ENCODE data around the gene VAPA. TPM values are rescaled to one million over a fixed set of nuclear protein-coding genes. Genes with fewer than 3 reads are reported as not detected.

VAPA gene
- total and polyA plus RNA-seq, 9 of the 15 experiments (the other 6 are each of a cell fraction or from before 2014, with no cell fraction given): 219 to 902 (median 526) TPM

DNA sequence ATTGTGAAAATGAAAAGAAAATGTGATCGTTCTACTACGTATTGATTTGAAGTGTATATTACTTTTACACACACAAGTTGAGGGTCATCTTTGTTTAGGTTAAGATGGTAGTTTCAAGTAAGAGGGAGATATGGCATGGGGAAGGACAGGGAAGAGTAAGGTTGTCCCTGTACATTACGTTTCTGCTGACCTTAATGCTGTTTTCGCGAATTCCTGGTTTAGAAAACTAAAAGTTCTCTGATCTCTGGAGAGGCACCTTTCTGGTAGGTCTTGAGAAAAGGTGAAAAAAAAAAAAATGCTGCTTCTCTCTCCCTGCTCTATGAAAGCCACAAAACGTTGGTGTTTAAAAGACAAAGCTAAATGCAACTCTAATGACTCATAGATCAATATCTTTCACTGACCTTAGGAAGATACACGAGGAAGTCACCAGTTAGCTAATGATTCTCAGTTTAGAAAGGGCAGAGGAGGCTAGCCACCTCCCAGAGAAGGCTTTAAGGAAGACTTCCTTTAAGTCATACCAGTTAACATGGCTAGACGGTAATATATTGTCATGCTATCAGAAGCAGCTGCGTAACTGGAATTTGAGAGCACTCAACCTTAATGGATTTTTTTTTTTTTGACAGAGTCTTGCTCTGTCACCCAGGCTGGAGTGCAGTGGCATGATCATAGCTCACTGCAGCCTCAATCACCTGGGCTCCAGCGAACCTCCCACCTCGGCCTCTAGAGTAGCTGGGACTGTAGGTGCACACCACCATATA is 14.8 kb upstream of the VAPA start (continued):
- TF ChIP-seq VEZF1 (CRISPR knock-in tag; IDR thresholded peaks at IDR 0.05) (peak; percentile 64), MITF (IDR thresholded peaks at IDR 0.05) (peak; percentile 68), ZNF263 (CRISPR knock-in tag; IDR thresholded peaks at IDR 0.05; ENCODE audit: borderline replicate concordance) (no peak), TEAD1 (CRISPR knock-in tag; IDR thresholded peaks at IDR 0.05) (peak; percentile 66 to 78; a peak in 3 of 4 replicates), ATF6 (CRISPR knock-in tag; IDR thresholded peaks at IDR 0.05) (0 out of 2 replicates have a peak, but pooled peaks have one; percentile 16), ZBTB12 (CRISPR knock-in tag; IDR thresholded peaks at IDR 0.05) (no peak), SIRT6 (IDR thresholded peaks at IDR 0.05; ENCODE audit: low read depth, low read length) (no peak), YY1 (IDR thresholded peaks at IDR 0.05; ENCODE audit: borderline replicate concordance in 1 of 3, control insufficient read depth in 1 of 3, extremely low read depth in 1 of 3, insufficient read depth in 3 of 3, insufficient read length in 1 of 3, insufficient replicate concordance in 2 of 3, low read depth in 1 of 3, low read length in 2 of 3) (no peak), TEAD4 (IDR thresholded peaks at IDR 0.05; ENCODE audit: low read length) (peak; percentile 75), TEAD4 (CRISPR knock-in tag; IDR thresholded peaks at IDR 0.05; ENCODE audit: borderline replicate concordance) (no peak), NONO (IDR thresholded peaks at IDR 0.05; ENCODE audit: low read depth in 2 of 2, low read length in 1 of 2) (no peak), DMBX1 (CRISPR knock-in tag; IDR thresholded peaks at IDR 0.05; ENCODE audit: borderline replicate concordance) (0 out of 2 replicates have a peak, but pooled peaks have one; percentile 69), CC2D1A (IDR thresholded peaks at IDR 0.05) (peak; percentile 66; the same call in 1 of the 2 replicates)
- TF ChIP-seq, protein P1, sequence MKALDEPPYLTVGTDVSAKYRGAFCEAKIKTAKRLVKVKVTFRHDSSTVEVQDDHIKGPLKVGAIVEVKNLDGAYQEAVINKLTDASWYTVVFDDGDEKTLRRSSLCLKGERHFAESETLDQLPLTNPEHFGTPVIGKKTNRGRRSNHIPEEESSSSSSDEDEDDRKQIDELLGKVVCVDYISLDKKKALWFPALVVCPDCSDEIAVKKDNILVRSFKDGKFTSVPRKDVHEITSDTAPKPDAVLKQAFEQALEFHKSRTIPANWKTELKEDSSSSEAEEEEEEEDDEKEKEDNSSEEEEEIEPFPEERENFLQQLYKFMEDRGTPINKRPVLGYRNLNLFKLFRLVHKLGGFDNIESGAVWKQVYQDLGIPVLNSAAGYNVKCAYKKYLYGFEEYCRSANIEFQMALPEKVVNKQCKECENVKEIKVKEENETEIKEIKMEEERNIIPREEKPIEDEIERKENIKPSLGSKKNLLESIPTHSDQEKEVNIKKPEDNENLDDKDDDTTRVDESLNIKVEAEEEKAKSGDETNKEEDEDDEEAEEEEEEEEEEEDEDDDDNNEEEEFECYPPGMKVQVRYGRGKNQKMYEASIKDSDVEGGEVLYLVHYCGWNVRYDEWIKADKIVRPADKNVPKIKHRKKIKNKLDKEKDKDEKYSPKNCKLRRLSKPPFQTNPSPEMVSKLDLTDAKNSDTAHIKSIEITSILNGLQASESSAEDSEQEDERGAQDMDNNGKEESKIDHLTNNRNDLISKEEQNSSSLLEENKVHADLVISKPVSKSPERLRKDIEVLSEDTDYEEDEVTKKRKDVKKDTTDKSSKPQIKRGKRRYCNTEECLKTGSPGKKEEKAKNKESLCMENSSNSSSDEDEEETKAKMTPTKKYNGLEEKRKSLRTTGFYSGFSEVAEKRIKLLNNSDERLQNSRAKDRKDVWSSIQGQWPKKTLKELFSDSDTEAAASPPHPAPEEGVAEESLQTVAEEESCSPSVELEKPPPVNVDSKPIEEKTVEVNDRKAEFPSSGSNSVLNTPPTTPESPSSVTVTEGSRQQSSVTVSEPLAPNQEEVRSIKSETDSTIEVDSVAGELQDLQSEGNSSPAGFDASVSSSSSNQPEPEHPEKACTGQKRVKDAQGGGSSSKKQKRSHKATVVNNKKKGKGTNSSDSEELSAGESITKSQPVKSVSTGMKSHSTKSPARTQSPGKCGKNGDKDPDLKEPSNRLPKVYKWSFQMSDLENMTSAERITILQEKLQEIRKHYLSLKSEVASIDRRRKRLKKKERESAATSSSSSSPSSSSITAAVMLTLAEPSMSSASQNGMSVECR (CRISPR knock-in tag; IDR thresholded peaks at IDR 0.05): no peak
